NB4 (cell line): ENCODE data around the gene TSPAN5.

Source experiments
- CTCF ChIP-seq: IDR thresholded peaks from one replicate; pipeline ENCODE4 v1.5.1; 2012; ENCODE audit warnings: low read depth, low read length
- MAX ChIP-seq: IDR thresholded peaks from 2 replicates; pipeline ENCODE4 v1.6.1; 2011; ENCODE audit warnings: low read depth, low read length
- MYC ChIP-seq: IDR thresholded peaks from 2 replicates; pipeline ENCODE4 v1.6.1; 2011; ENCODE audit warnings: low read depth, low read length
- POLR2A ChIP-seq: IDR thresholded peaks from 2 replicates; pipeline ENCODE4 v1.6.1; 2011; ENCODE audit warnings: mild to moderate bottlenecking; ENCODE audit not compliant: insufficient read length; ENCODE audit errors: extremely low read depth

GRCh38 chr4:98572697-98573096 lies 85.7 kb downstream of the TSPAN5 start:
- TF ChIP-seq CTCF (no peak), POLR2A (no peak), MAX (no peak), MYC (no peak)
